Loucy (cell line): ENCODE data around the gene NCOA1.

Source experiments
- CTCF ChIP-seq: fragments of 200-600 bp; sonication (generic); conservative IDR thresholded peaks from 2 replicates; pipeline ENCODE4 v1.5.1; 2014; ENCODE audit warnings: mild to moderate bottlenecking, antibody characterized with exemption, low read length
- EZH2phosphoT487 ChIP-seq: fragments of 200-600 bp; IDR thresholded peaks from 2 replicates; pipeline ENCODE4 v1.6.1; 2018; ENCODE audit warnings: antibody characterized with exemption, mild to moderate bottlenecking, moderate library complexity, borderline replicate concordance

- no peak for TF ChIP-seq CTCF
- TF ChIP-seq EZH2phosphoT487 = no peak
These were observed 216.1 kb downstream of the NCOA1 start for GRCh38 chr2:24707143-24707542.
